ENCODE data around the gene TPPP2. TPM values are rescaled to one million over a fixed set of nuclear protein-coding genes. Genes with fewer than 3 reads are reported as not detected.
"Not testable (repeated sequence)": the region's sequence is repeated elsewhere in the genome, so short reads cannot be mapped to it uniquely, and the experiment has no call there.

Gene TPPP2
- total RNA-seq, 1 donor from 2014 or later, result 0.73 TPM

DNA sequence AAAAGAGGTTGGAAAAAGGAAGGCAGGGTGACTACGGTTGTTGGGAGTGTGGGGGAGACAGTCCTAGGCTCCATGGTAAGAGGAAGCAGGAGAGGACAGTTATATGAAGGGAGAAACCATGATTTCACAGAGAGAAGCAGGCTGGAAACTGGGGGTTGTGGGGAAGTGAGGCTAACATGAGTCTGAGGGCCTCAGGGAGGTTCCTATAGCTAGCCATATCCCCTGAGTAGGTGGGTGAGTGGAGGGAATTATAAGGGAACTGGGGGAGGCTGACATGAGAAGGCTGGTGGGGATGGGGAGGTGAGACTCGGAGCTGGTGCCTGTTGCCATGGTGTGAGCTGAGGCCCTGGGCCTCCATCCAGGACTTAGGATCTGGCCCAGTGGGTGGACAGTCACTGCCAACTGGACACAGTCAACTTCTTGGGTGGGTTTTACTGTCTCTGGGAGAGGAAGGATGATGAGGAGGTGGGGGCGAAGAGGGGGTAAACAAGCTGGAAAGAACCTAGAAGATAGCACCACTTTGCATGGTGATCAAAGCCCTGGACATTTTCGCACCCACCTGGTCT lies 3.2 kb downstream of the TPPP2 start:
- no peak for DNase-seq (ENCODE audit: low spot score)
- intact Hi-C loops (cut with DNase I), result no loop called here

DNA sequence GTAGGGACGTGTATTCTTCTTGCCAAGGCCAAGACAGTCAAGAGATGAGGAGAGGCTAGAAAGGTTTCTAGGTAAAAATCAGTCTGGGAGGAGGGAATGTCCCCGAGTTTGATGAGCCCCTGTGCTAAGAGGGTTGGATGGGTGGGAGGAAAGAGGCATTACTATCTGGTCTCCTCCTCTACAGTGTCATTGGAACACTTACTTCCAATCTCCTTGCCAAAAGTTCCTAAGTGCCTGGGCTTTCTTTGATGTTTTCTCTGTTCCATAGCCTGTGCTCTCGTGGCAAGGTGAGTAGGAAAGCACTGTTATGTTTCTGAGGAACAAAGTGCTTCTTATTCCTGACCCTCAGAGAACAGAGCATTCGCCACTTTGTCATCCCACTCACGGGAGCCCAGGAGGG lies 4.7 kb downstream of the TPPP2 start, which contains the start of gene RNASE13:
RNASE13 (minus strand) TSS at position 101 of the 400 bp plus-strand sequence. CDS start 519 bp downstream, outside the sequence.
- DNase-seq (ENCODE audit: low spot score), result no peak

GRCh38 chr14:21036751-21037150 lies 6.7 kb downstream of the TPPP2 start:
- intact Hi-C loops (cut with DNase I), result loop anchor here (5.0 kb wide), 1 partner anchor 339 kb away; no protein-coding TSS in a partner anchor
- no peak for DNase-seq (ENCODE audit: low spot score)

More for the DNA sequence above, 4.7 kb downstream of the TPPP2 start, which contains the start of gene RNASE13:
- intact Hi-C loops (cut with DNase I), result loop anchor here (5.0 kb wide), 1 partner anchor 337 kb away; no protein-coding TSS in a partner anchor

DNA sequence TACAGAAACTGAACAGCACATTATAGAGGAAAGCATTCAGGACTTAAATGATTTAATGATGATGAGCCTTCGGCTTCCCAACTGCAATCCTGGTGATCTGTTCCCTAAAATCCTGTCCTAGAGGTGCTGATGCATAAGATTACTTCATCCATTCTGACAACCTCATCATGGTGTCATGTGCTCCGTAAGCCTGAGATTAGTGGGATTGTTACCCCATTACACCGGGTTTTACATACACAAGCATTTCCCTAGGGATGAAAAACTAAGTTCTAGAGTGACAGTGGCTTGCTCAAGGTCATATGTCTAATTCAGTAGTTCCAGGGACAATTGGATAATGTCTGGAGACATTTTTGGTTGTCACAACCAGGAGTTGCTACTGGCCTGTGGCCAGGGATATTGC lies 7.1 kb downstream of the TPPP2 start:
- intact Hi-C loops (cut with DNase I), result loop anchor here (5.0 kb wide), 1 partner anchor 340 kb away; no protein-coding TSS in a partner anchor
- no peak for DNase-seq (ENCODE audit: low spot score)

- intact Hi-C loops (cut with DNase I), result loop anchor here (5.0 kb wide), 1 partner anchor 341 kb away; no protein-coding TSS in a partner anchor
- peak; percentile 90 for DNase-seq (ENCODE audit: low spot score)
Measured at GRCh38 chr14:21038441-21039422, 8.7 kb downstream of the TPPP2 start.

DNA sequence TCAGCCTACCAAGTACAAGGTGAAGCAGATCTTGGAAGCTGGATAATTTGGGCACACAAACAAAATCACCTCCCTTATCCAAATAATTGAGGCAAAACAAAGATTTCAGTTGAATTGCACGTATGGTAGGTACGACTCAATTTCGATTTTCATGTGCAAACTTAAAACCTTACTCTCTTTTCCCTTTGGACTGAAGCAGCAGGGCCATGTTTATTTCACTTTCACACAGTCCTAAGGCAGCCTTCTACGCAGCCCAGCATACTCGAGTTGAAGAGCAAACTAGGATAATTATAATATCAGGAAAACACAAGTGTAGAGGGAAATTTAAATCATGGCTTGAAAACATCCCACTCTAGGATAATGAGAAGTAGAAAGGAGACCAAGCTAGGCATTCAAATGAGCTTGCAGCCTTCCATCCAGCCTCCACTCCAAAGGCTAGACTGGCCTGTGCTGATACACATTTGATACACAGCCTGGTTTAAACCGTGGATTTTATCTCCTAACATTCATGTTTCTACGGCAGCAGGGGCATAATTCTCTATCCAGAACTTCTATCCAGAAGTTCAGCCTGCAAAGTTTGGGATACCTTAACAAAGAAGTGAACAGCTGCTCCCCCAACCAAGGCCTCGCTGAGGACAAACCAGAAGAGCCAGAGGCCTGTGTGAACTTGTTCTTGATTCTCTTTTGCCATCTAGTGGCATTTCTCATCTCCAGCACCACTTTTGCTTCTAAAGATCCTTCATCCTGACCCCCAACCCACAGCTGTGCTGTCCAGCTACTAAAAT lies 9.8 kb downstream of the TPPP2 start:
- no peak for DNase-seq (ENCODE audit: low spot score)
- intact Hi-C loops (cut with DNase I), result loop anchor here (1.0 to 5.0 kb wide), 3 partner anchors 25 to 342 kb away; no protein-coding TSS in a partner anchor

DNA sequence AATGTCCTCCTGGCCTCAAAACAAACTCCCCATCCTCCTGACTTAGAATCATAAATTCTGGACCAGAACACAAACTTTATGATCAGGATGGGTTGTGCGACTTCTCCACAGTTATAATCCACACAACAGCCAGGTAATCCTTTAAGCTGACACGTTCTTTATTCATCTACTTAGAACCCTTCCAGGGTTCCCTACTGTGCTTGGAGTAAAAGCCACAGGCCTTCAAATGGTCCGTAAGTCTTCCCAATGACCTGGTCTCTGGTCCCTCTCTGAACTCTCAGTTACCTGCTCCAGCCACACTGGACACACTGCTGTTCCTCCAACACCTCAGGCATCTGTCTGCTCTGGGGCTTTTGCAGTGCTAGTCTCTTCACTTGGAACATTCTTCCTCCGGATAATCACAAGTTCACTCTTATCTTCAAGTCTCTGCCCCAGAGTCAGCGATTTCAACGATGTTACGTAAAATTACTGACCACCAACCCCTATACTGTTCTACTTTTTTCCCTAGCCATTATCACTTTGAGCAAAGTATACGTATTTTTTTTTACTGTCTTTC lies 10.4 kb downstream of the TPPP2 start:
- intact Hi-C loops (cut with DNase I), result loop anchor here (1.0 to 5.0 kb wide), 2 partner anchors 26 to 183 kb away; no protein-coding TSS in a partner anchor
- DNase-seq (ENCODE audit: low spot score), result no peak

- intact Hi-C loops (cut with DNase I), result loop anchor here (1.0 to 5.0 kb wide), 2 partner anchors 27 to 184 kb away; no protein-coding TSS in a partner anchor
- not testable (repeated sequence) for DNase-seq (ENCODE audit: low spot score)
Measured at GRCh38 chr14:21040941-21041340, 10.9 kb downstream of the TPPP2 start.

DNA sequence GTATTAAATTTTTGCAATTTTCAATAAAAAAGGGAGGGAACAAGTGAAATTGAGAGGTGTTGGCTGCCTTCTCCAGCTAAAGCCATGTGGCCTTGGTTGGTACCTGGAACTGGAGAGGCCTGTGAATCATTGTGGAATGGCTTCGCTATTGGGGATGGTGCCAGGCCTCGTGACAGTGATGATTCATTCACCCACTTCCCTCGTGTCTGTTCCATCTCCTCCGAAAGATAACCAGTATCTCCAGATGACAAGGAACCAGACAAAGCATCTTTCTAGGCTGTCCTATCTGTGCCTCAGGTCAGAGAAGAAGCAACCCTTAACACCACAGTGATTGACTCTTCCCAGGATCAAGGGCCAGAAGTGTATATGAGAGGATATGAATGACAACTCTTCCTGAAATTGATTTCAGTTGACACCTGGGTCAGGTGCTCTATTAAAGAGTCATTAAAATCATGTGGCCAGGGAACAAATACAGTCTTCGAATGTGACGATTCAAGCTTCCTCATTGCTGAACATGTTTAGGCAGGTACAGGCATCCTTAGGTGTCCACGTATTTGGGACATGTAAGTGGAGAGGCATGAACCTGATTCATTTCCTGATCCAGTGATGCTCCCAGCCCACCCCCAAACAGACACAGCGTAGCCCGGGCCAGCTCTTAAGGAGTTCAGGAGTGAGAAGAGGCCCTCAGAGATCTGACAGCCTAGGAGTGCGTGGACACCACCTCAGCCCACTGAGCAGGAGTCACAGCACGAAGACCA lies 11.8 kb downstream of the TPPP2 start, which contains the start of gene RNASE7:
RNASE7 (plus strand) TSS at position 687 of the 758 bp plus-strand sequence. CDS start 631 bp downstream, outside the sequence.
- DNase-seq (ENCODE audit: low spot score), result no peak
- intact Hi-C loops (cut with DNase I), result loop anchor here (5.0 kb wide), 1 partner anchor 185 kb away; no protein-coding TSS in a partner anchor

- intact Hi-C loops (cut with DNase I), result loop anchor here (5.0 kb wide), 1 partner anchor 186 kb away; no protein-coding TSS in a partner anchor
- DNase-seq (ENCODE audit: low spot score), result no peak
Measured at GRCh38 chr14:21042918-21043317, 12.9 kb downstream of the TPPP2 start.

- DNase-seq (ENCODE audit: low spot score), result no peak
- intact Hi-C loops (cut with DNase I), result loop anchor here (5.0 kb wide), 1 partner anchor 186 kb away; no protein-coding TSS in a partner anchor
Measured at GRCh38 chr14:21043387-21043973, 13.5 kb downstream of the TPPP2 start.

- intact Hi-C loops (cut with DNase I), result loop anchor here (1.0 to 5.0 kb wide), 2 partner anchors 20 to 187 kb away; no protein-coding TSS in a partner anchor
- DNase-seq (ENCODE audit: low spot score), result no peak
Measured at GRCh38 chr14:21043974-21044618, 14.1 kb downstream of the TPPP2 start.

DNA sequence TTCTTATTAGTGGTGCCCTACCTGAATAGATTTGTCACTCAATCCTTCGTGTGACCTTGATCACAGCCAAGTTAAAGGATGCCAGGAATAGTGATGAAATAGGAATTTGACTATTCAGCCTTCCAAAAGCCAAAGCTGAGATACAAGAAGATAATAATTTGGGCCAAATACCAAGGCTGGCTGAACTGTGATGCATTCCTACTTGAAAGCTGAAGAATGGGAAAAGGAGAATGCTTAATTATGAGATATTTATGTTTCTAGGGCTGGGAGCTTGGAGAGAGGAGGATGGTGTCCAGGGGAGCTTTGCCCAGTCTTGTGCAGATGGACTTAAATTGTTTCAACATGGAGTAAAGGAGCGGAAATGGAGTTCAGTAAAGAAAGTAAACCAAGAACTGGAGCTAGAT lies 17.4 kb downstream of the TPPP2 start:
- no peak for DNase-seq (ENCODE audit: low spot score)
- intact Hi-C loops (cut with DNase I), result no loop called here

- DNase-seq (ENCODE audit: low spot score), result no peak
- intact Hi-C loops (cut with DNase I), result no loop called here
Measured at GRCh38 chr14:21048638-21049037, 18.6 kb downstream of the TPPP2 start.

DNA sequence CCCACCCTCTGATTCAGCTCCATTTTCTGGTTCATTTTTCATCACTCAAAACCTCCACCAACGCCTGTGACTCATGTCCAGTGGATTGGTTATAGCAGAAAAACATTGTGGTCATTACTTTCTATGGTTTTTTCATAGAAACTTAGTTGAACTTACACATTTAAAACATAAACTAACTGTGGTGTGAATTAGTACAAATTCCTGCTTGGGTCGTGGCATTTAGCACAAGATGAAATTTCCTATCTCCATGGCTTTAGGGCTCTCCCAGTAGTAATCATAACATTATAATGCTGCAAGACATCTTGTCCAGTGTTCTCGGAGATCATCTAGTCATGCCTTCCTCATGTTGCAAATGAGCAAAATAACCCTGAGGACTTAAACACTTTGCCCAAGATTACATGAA lies 19.3 kb downstream of the TPPP2 start:
- no peak for DNase-seq (ENCODE audit: low spot score)
- intact Hi-C loops (cut with DNase I), result no loop called here

GRCh38 chr14:21050597-21050996 lies 20.6 kb downstream of the TPPP2 start:
- no peak for DNase-seq (ENCODE audit: low spot score)
- intact Hi-C loops (cut with DNase I), result no loop called here

Data from cardiac septum (tissue), 1 donor.